ENCODE measurements around the gene EVL. TPM values are rescaled to one million over a fixed set of nuclear protein-coding genes. Genes with fewer than 3 reads are reported as not detected.

Gene EVL
- total RNA-seq, 2 experiments from 2014 or later: 225 to 236 TPM

DNA sequence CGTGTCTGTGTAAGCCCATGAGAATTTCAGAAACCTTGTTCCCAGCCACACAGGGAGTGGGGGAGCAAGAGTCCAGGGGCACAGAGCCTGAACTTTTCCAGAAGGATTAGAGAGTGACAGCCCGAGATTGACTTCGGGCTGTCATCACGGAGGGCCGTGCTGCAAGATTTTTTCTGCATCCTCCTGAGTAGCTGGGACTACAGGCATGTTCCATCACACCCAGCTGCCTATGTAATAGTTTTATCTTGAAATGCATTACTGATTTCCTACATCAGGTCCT is 14.4 kb downstream of the EVL start:
- Mint-ChIP-seq H3K9me3 (no peaks in the 10 kb centered on the region), H3K4me3 (peak overlapping the region; percentile 76), H3K36me3 (peaks cover 58% of the 10 kb centered on the region), H3K4me1 (peaks cover 95% of the 10 kb centered on the region), H3K27ac (peak overlapping the region; percentile 94), H3K27me3 (no peaks in the 10 kb centered on the region)
- DNase-seq: no peak

DNA sequence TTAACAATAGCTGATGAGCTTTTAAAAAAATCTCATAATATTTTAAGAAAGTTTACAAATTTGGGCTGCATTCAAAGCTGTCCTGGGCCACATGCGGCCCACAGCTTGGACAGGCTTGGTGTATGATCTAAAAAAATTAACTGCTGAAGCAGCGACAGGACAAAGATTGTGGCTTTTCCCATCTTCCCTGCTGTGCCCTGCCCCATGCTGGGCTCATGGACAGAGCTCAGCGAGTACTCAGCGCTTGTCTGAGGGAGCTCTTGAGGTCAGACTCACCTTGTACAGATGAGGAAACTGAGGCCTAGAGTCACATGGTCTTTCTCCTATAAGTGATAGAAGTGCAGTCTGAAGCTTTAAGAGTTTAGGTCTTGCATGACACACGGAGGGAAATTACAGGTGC is 15.0 kb downstream of the EVL start:
- peak overlapping the region; percentile 18 for H3K4me3 Mint-ChIP-seq
- no peaks in the 10 kb centered on the region for H3K9me3 Mint-ChIP-seq
- no peak for DNase-seq
- peaks cover 58% of the 10 kb centered on the region for H3K36me3 Mint-ChIP-seq
- no peaks in the 10 kb centered on the region for H3K27me3 Mint-ChIP-seq
- peak overlapping the region; percentile 94 for H3K27ac Mint-ChIP-seq
- peaks cover 94% of the 10 kb centered on the region for H3K4me1 Mint-ChIP-seq

- DNase-seq: no peak
- H3K36me3 Mint-ChIP-seq: peaks cover 60% of the 10 kb centered on the region
- H3K27me3 Mint-ChIP-seq: no peaks in the 10 kb centered on the region
- H3K9me3 Mint-ChIP-seq: peaks cover 3% of the 10 kb centered on the region
- H3K4me1 Mint-ChIP-seq: peaks cover 93% of the 10 kb centered on the region
- H3K27ac Mint-ChIP-seq: peak overlapping the region; percentile 96
- H3K4me3 Mint-ChIP-seq: peak overlapping the region; percentile 73
These were observed 16.9 kb downstream of the EVL start for GRCh38 chr14:100081997-100082625.

- DNase-seq: no peak
- Mint-ChIP-seq H3K36me3 (peaks cover 60% of the 10 kb centered on the region), H3K9me3 (peaks cover 3% of the 10 kb centered on the region)
These were observed 17.5 kb downstream of the EVL start for GRCh38 chr14:100082723-100083122.

DNA sequence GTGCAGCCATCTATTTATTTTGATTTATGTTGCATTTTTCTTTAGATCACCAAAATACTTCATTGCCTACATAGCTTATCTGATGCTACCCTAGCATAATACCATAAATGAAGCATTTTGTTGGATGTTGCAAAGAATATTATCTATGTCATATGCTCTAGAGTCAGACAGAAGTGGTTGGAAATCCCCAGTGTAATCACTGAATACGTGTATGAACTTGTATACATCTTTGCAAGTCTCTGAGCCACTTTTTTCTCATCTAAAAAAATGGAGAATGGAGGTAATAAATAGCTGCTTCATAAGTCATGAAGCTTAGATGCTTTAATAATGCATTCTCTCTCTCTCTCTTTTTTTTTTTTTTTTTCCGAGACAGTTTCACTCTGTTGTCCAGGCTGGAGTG is 18.5 kb downstream of the EVL start:
- H3K4me1 Mint-ChIP-seq: peaks cover 93% of the 10 kb centered on the region
- no peaks in the 10 kb centered on the region for H3K27me3 Mint-ChIP-seq
- H3K4me3 Mint-ChIP-seq: peak overlapping the region; percentile 13
- peaks cover 3% of the 10 kb centered on the region for H3K9me3 Mint-ChIP-seq
- peaks cover 63% of the 10 kb centered on the region for H3K36me3 Mint-ChIP-seq
- DNase-seq: no peak
- H3K27ac Mint-ChIP-seq: peak overlapping the region; percentile 96

More at GRCh38 chr14:100082723-100083122, 17.5 kb downstream of the EVL start:
- Mint-ChIP-seq H3K4me1 (peaks cover 93% of the 10 kb centered on the region), H3K27me3 (no peaks in the 10 kb centered on the region), H3K27ac (peak overlapping the region; percentile 96), H3K4me3 (peak overlapping the region; percentile 65)

GRCh38 chr14:100084591-100084990 is 19.4 kb downstream of the EVL start:
- Mint-ChIP-seq H3K27ac (peak overlapping the region; percentile 96), H3K36me3 (peaks cover 70% of the 10 kb centered on the region), H3K27me3 (no peaks in the 10 kb centered on the region), H3K4me1 (peaks cover 93% of the 10 kb centered on the region), H3K4me3 (peak overlapping the region; percentile 13), H3K9me3 (peaks cover 3% of the 10 kb centered on the region)
- no peak for DNase-seq

GRCh38 chr14:100085462-100085861 is 20.2 kb downstream of the EVL start:
- Mint-ChIP-seq H3K36me3 (peaks cover 69% of the 10 kb centered on the region), H3K27ac (peak overlapping the region; percentile 96), H3K27me3 (no peaks in the 10 kb centered on the region), H3K4me3 (no peak overlapping the region), H3K9me3 (peaks cover 5% of the 10 kb centered on the region), H3K4me1 (peaks cover 92% of the 10 kb centered on the region)
- DNase-seq: no peak

GRCh38 chr14:100086361-100086760 is 21.1 kb downstream of the EVL start:
- DNase-seq: no peak
- H3K27me3 Mint-ChIP-seq: no peaks in the 10 kb centered on the region
- H3K27ac Mint-ChIP-seq: peak overlapping the region; percentile 96
- peaks cover 5% of the 10 kb centered on the region for H3K9me3 Mint-ChIP-seq
- H3K4me1 Mint-ChIP-seq: peaks cover 90% of the 10 kb centered on the region
- H3K4me3 Mint-ChIP-seq: peak overlapping the region; percentile 45
- H3K36me3 Mint-ChIP-seq: peaks cover 74% of the 10 kb centered on the region

DNA sequence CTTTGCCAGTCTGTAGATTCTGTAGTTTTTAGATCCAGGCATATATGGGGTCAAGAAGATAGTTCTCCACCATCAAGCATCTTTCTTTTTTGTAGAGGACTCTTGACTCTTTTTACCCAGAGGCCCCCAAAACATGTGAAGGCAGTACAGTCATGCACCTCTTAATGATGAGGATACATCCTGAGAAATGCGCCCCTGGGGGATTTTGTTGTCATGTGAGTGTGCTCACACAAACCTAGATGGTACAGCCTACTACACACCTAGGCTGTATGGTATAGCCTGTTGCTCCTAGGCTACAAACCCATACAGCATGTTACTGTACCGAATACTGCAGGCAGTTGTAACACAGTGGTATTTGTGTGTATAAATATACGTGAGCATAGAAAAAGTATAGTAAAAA is 23.0 kb downstream of the EVL start:
- H3K36me3 Mint-ChIP-seq: peaks cover 84% of the 10 kb centered on the region
- no peak for DNase-seq
- H3K27ac Mint-ChIP-seq: peak overlapping the region; percentile 75
- peaks cover 5% of the 10 kb centered on the region for H3K9me3 Mint-ChIP-seq
- no peak overlapping the region for H3K4me3 Mint-ChIP-seq
- H3K4me1 Mint-ChIP-seq: peaks cover 86% of the 10 kb centered on the region
- H3K27me3 Mint-ChIP-seq: no peaks in the 10 kb centered on the region

- peaks cover 2% of the 10 kb centered on the region for H3K9me3 Mint-ChIP-seq
- H3K27me3 Mint-ChIP-seq: no peaks in the 10 kb centered on the region
- peaks cover 83% of the 10 kb centered on the region for H3K36me3 Mint-ChIP-seq
- peak overlapping the region; percentile 62 for H3K4me3 Mint-ChIP-seq
- peaks cover 81% of the 10 kb centered on the region for H3K4me1 Mint-ChIP-seq
- DNase-seq: no peak
- H3K27ac Mint-ChIP-seq: peak overlapping the region; percentile 91
These were observed 26.2 kb downstream of the EVL start for GRCh38 chr14:100091386-100091785.

GRCh38 chr14:100092832-100093231 is 27.6 kb downstream of the EVL start:
- no peak overlapping the region for H3K4me3 Mint-ChIP-seq
- DNase-seq: no peak
- H3K4me1 Mint-ChIP-seq: peaks cover 77% of the 10 kb centered on the region
- peak overlapping the region; percentile 68 for H3K27ac Mint-ChIP-seq
- no peaks in the 10 kb centered on the region for H3K27me3 Mint-ChIP-seq
- peaks cover 76% of the 10 kb centered on the region for H3K36me3 Mint-ChIP-seq
- peaks cover 2% of the 10 kb centered on the region for H3K9me3 Mint-ChIP-seq

DNA sequence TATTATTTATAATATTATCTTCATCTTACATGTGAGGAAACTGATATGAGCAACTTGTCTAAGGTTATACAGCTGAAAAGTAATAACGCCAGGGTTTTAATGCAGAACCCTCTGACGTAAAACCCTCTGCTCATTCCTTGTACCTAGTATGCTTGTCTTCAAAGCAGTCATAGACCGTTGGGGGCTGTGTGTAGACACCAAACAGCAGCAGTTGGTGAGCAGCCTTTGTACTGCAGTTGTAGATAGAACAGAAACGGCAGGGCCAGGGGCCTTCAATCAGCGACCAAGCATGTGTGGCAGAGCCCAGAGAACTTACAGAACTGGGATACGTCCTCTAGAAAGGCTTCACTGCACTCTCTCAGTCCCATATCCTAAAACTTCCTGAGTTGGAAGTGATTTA is 28.1 kb downstream of the EVL start:
- no peak for DNase-seq
- H3K4me3 Mint-ChIP-seq: no peak overlapping the region
- peaks cover 2% of the 10 kb centered on the region for H3K9me3 Mint-ChIP-seq
- no peaks in the 10 kb centered on the region for H3K27me3 Mint-ChIP-seq
- H3K27ac Mint-ChIP-seq: peak overlapping the region; percentile 74
- peaks cover 75% of the 10 kb centered on the region for H3K36me3 Mint-ChIP-seq
- peaks cover 76% of the 10 kb centered on the region for H3K4me1 Mint-ChIP-seq

GRCh38 chr14:100096656-100097055 is 31.4 kb downstream of the EVL start:
- no peak overlapping the region for H3K4me3 Mint-ChIP-seq
- H3K9me3 Mint-ChIP-seq: no peaks in the 10 kb centered on the region
- H3K27me3 Mint-ChIP-seq: no peaks in the 10 kb centered on the region
- peak overlapping the region; percentile 75 for H3K27ac Mint-ChIP-seq
- DNase-seq: no peak
- H3K4me1 Mint-ChIP-seq: peaks cover 72% of the 10 kb centered on the region
- peaks cover 73% of the 10 kb centered on the region for H3K36me3 Mint-ChIP-seq

- Mint-ChIP-seq H3K36me3 (peaks cover 73% of the 10 kb centered on the region), H3K27ac (peak overlapping the region; percentile 88), H3K4me3 (no peak overlapping the region), H3K27me3 (no peaks in the 10 kb centered on the region), H3K9me3 (no peaks in the 10 kb centered on the region), H3K4me1 (peaks cover 76% of the 10 kb centered on the region)
- DNase-seq: no peak
These were observed 32.9 kb downstream of the EVL start for GRCh38 chr14:100098171-100098570.

DNA sequence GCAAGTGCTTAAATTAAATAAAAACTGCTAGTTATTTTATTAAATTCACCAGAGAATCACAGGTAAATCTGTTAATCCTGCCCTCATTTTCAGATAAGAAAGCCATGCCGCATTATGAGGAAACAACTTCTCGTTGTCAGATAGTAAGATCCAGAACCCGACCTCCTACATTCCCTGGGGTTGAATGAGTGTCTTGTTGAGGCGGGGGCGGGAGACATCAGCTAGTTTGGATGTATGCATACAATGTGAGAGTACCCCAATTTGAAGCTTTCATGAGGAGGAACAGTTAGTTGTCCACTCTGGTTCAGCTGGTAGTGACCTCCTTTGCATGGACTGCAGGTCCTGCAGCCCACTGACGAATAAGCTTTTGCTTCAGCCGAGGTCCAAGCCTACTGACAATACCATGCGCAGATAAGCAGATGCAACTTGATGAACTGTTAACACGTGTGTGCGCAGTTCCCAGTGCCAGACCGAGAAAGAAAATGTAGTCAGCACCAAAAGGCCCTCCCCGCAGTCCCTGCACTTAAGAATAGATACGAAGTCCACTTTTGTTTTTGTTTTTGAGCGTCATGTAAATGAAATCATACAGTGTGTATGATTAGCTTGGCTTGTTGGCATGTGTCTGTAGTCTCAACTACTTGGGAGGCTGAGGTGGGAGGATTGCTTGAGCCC is 34.9 kb downstream of the EVL start:
- Mint-ChIP-seq H3K27me3 (no peaks in the 10 kb centered on the region), H3K36me3 (peaks cover 73% of the 10 kb centered on the region), H3K4me3 (peak overlapping the region; percentile 3), H3K9me3 (no peaks in the 10 kb centered on the region), H3K4me1 (peaks cover 77% of the 10 kb centered on the region), H3K27ac (peak overlapping the region; percentile 84)
- DNase-seq: no peak
